Measurements from ENCODE around the gene PHAX. TPM values are rescaled to one million over a fixed set of nuclear protein-coding genes. Genes with fewer than 3 reads are reported as not detected.
"Not testable (repeated sequence)": the region's sequence is repeated elsewhere in the genome, so short reads cannot be mapped to it uniquely, and the experiment has no call there.

Gene PHAX
- total RNA-seq, result 10 to 100 TPM; 42.5 to 42.8 TPM

DNA sequence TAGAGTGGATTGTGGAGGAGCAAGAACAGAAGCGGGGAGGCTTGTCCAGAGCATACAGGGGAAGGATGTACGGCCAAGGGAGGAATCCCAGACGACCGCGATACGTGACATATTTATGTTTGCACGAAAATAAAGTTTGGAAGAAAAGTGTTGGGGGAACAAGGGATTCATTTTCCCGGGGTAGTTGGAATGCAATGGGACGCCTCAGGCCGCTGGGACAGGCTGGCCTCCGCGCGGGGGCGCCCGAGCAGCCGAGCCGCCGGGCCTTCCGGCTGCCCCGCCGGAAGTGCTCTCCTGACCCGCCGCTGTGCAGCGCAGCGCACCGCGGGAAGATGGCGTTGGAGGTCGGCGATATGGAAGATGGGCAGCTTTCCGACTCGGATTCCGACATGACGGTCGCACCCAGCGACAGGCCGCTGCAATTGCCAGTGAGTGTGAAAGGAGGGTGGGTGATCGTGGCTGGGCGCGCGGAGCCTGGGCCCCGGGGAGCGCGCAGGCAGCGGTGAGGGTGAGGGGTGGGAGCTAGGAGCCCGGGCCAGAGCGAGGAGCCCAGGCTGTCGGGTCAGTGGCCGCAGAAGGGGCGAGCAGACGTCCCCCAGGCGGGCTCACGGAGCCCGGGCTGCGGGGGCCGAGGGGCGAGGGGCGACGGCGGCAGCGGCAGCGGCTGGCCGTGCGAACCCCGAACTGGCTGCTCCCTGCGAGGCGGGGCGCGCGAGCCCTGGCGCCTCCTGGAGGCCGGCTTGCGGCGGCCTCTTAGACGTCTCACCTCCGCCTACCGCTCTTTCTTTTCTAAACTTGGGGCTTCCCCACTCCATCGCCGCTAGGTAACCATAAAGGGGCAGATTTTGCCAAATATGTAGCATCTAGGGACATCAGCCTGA lies at the start of gene PHAX:
PHAX (plus strand) TSS at position 317 of the 881 bp plus-strand sequence; CDS start at position 333, 16 bp downstream.
- Mint-ChIP-seq H3K27me3 (no peaks in the 10 kb centered on the region), H3K9me3 (peaks cover 2% of the 10 kb centered on the region), H3K4me1 (ENCODE audit: low read depth) (peaks cover 37% of the 10 kb centered on the region), H3K4me3 (peak within 1 kb of the TSS; percentile 97), H3K27ac (peak within 1 kb of the TSS; percentile 99), H3K36me3 (ENCODE audit: low read depth) (peaks cover 15% of the 10 kb centered on the region)
- peak; percentile 80 for DNase-seq
- CTCF ChIA-PET, result interaction anchor here (0.6 to 2.1 kb wide), 18 partner anchors 8 to 844 kb away, joined by 3 to 7 read pairs (median 4); no protein-coding TSS in a partner anchor
- intact Hi-C loops (cut with micrococcal nuclease), result no loop called here
- peak; percentile 66 for TF ChIP-seq CTCF (IDR thresholded peaks at IDR 0.05)
- POLR2A ChIA-PET, result interaction anchor here (0.6 to 2.0 kb wide), 6 partner anchors 9 to 177 kb away, joined by 3 to 6 read pairs (median 4); no protein-coding TSS in a partner anchor
- ATAC-seq, result peak; percentile 94

DNA sequence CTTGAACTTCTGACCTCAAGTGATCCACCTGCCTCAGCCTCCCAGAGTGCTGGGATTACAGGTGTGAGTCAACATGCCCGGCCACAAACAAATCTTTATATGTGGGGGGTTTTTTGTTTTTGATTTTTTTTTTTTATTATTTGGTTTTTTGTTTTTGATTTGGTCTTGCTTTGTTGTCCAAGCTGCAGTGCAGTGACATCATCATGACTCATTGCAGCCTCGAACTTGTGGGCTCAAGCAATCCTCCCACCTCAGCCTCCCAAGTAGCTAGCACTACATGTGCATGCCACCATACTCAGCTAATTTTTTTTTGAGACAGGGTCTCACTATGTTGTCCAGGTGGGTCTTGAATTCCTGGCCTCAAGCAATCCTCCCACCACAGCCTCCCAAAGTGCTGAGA lies 48.1 kb upstream of the PHAX start:
- no peak for TF ChIP-seq CTCF (IDR thresholded peaks at IDR 0.05)
- no peaks in the 10 kb centered on the region for H3K36me3 Mint-ChIP-seq (ENCODE audit: low read depth)
- ChIA-PET CTCF (no interaction called here), POLR2A (no interaction called here)
- ATAC-seq, result no peak
- H3K27me3 Mint-ChIP-seq, result no peaks in the 10 kb centered on the region
- no peaks in the 10 kb centered on the region for H3K9me3 Mint-ChIP-seq
- intact Hi-C loops (cut with micrococcal nuclease), result no loop called here
- H3K27ac Mint-ChIP-seq, result no peak overlapping the region
- no peak overlapping the region for H3K4me3 Mint-ChIP-seq
- peak; percentile 21 for DNase-seq
- H3K4me1 Mint-ChIP-seq (ENCODE audit: low read depth), result no peaks in the 10 kb centered on the region

GRCh38 chr5:126555101-126555500 lies 45.6 kb upstream of the PHAX start:
- POLR2A ChIA-PET, result interaction anchor here (0.6 kb wide), 1 partner anchor 15 kb away, joined by 3 read pairs; no protein-coding TSS in a partner anchor
- intact Hi-C loops (cut with micrococcal nuclease); H3K27ac Mint-ChIP-seq; H3K9me3 Mint-ChIP-seq; CTCF ChIA-PET; H3K4me3 Mint-ChIP-seq; H3K4me1 Mint-ChIP-seq (ENCODE audit: low read depth); ATAC-seq; DNase-seq; H3K36me3 Mint-ChIP-seq (ENCODE audit: low read depth); H3K27me3 Mint-ChIP-seq: not testable (repeated sequence)

DNA sequence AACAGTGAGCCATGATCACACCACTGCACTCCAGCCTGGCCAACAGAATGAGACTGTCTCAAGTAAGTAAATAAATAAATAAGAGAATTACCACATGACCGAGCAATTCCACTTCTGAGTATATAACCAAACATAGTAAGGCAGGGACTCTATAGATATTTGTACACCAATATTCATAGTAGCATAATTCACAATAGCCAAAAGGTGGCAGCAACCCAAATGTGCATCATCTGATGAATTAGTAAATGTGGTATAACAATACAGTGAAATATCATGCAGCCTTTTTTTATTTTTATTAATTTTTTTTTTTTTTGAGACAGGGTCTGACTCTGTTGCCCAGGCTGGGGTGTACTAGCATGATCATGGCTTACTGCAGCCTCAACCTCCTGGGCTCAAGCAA lies 38.8 kb upstream of the PHAX start:
- TF ChIP-seq CTCF (IDR thresholded peaks at IDR 0.05), result no peak
- no peak overlapping the region for H3K27ac Mint-ChIP-seq
- H3K4me3 Mint-ChIP-seq, result no peak overlapping the region
- ChIA-PET CTCF (interaction anchor here (0.7 kb wide), 1 partner anchor 208 kb away, joined by 3 read pairs; no protein-coding TSS in a partner anchor), POLR2A (no interaction called here)
- DNase-seq, result no peak
- no peaks in the 10 kb centered on the region for H3K9me3 Mint-ChIP-seq
- H3K4me1 Mint-ChIP-seq (ENCODE audit: low read depth), result no peaks in the 10 kb centered on the region
- ATAC-seq, result no peak
- intact Hi-C loops (cut with micrococcal nuclease), result no loop called here
- H3K36me3 Mint-ChIP-seq (ENCODE audit: low read depth), result no peaks in the 10 kb centered on the region
- no peaks in the 10 kb centered on the region for H3K27me3 Mint-ChIP-seq

- no peak for TF ChIP-seq CTCF (IDR thresholded peaks at IDR 0.05)
- no peak overlapping the region for H3K4me3 Mint-ChIP-seq
- intact Hi-C loops (cut with micrococcal nuclease), result no loop called here
- H3K27me3 Mint-ChIP-seq, result no peaks in the 10 kb centered on the region
- H3K4me1 Mint-ChIP-seq (ENCODE audit: low read depth), result no peaks in the 10 kb centered on the region
- H3K36me3 Mint-ChIP-seq (ENCODE audit: low read depth), result no peaks in the 10 kb centered on the region
- CTCF ChIA-PET, result interaction anchor here (0.7 kb wide), 1 partner anchor 209 kb away, joined by 3 read pairs; no protein-coding TSS in a partner anchor
- H3K27ac Mint-ChIP-seq, result no peak overlapping the region
- POLR2A ChIA-PET, result no interaction called here
- DNase-seq (no peak), ATAC-seq (no peak)
- no peaks in the 10 kb centered on the region for H3K9me3 Mint-ChIP-seq
Observed at GRCh38 chr5:126562823-126563222, 37.9 kb upstream of the PHAX start.
